Smooth muscle cell (in vitro differentiated cells): ENCODE data around the gene NPFF. TPM values are rescaled to one million over a fixed set of nuclear protein-coding genes. Genes with fewer than 3 reads are reported as not detected.

Source experiments
- DNase-seq: peaks from one replicate; lab custom pipeline; 2025; ENCODE audit not compliant: unreplicated experiment; lab: John Stamatoyannopoulos, UW
- H2AFZ ChIP-seq: fragments of 200-600 bp; sonication (generic); 2 replicates; pipeline ENCODE4 v1.6.0; 2016; ENCODE audit warnings: antibody characterized with exemption, low read depth, mild to moderate bottlenecking
- H3F3A ChIP-seq: fragments of 200-600 bp; sonication (generic); 2 replicates; pipeline ENCODE4 v1.6.0; 2017; ENCODE audit warnings: antibody characterized with exemption, low read depth
- H3K27ac ChIP-seq: fragments of 200-600 bp; sonication (generic); 2 replicates; pipeline ENCODE4 v1.5.1; 2016; ENCODE audit warnings: low read depth, mild to moderate bottlenecking
- H3K27me3 ChIP-seq: fragments of 200-600 bp; sonication (generic); 2 replicates; pipeline ENCODE4 v1.6.1; 2016; ENCODE audit warnings: low read depth, mild to moderate bottlenecking
- H3K36me3 ChIP-seq: fragments of 200-600 bp; sonication (generic); 2 replicates; pipeline ENCODE4 v1.5.1; 2016; ENCODE audit warnings: low read depth
- H3K4me1 ChIP-seq: fragments of 200-600 bp; sonication (generic); 2 replicates; pipeline ENCODE4 v1.5.1; 2016; ENCODE audit warnings: low read depth
- H3K4me2 ChIP-seq: fragments of 200-600 bp; sonication (generic); 2 replicates; pipeline ENCODE4 v1.6.0; 2016; ENCODE audit warnings: mild to moderate bottlenecking
- H3K4me3 ChIP-seq: fragments of 200-600 bp; sonication (generic); 2 replicates; pipeline ENCODE4 v1.5.1; 2016; ENCODE audit warnings: mild to moderate bottlenecking
- H3K79me2 ChIP-seq: fragments of 200-600 bp; sonication (generic); 2 replicates; pipeline ENCODE4 v1.6.0; 2016; ENCODE audit warnings: low read depth, mild to moderate bottlenecking
- H3K9ac ChIP-seq: fragments of 200-600 bp; sonication (generic); 2 replicates; pipeline ENCODE4 v1.6.0; 2016; ENCODE audit warnings: low read depth
- H3K9me3 ChIP-seq: fragments of 200-600 bp; sonication (generic); replicated peaks from 2 replicates; pipeline ENCODE4 v1.5.1; 2016; ENCODE audit warnings: low read depth
- H4K20me1 ChIP-seq: fragments of 200-600 bp; sonication (generic); 2 replicates; pipeline ENCODE4 v1.6.0; 2016; ENCODE audit warnings: low read depth
- CTCF ChIP-seq: fragments of 200-600 bp; sonication (generic); IDR thresholded peaks from 2 replicates; pipeline ENCODE4 v1.5.1; 2017; ENCODE audit warnings: borderline replicate concordance, mild to moderate bottlenecking, antibody characterized with exemption; ENCODE audit not compliant: insufficient read depth, poor library complexity, severe bottlenecking
- WGBS: methylation state at CpG from one replicate; pipeline ENCODE4 v1.1.7; 2016; ENCODE audit warnings: low lambda C conversion rate; 5-methylcytosine and 5-hydroxymethylcytosine counted together
- polyA plus RNA-seq: library from polyadenylated mRNA; unstranded; fragments of >200 nt; fragmentation: Nextera tagmentation; extraction: Ambion mirVana; gene quantifications from 2 replicates; pipeline ENCODE4 v1.2.1, GENCODE V29; 2016
- total RNA-seq: library from RNA; depleted of rRNA; stranded (reverse); fragments of >200 nt; gene quantifications from 2 replicates; pipeline ENCODE4 v1.2.3, GENCODE V29; 2014

The NPFF gene
- total and polyA plus RNA-seq, 2 experiments from 2014 or later: 0.38 TPM; not detected in 1

- peaks cover 7% of the 10 kb centered on the region for H3F3A ChIP-seq
- H2AFZ ChIP-seq: peak within 1 kb of the TSS; percentile 28
- peak within 1 kb of the TSS; percentile 93 for H3K4me2 ChIP-seq
- no peak for TF ChIP-seq CTCF
- WGBS: 2% methylated on average over 73 of the region's 74 CpGs
- peak within 1 kb of the TSS; percentile 89 for H3K9ac ChIP-seq
- H3K4me3 ChIP-seq: peak within 1 kb of the TSS; percentile 57
- H3K9me3 ChIP-seq: no peaks in the 10 kb centered on the region
- H3K27ac ChIP-seq: peak within 1 kb of the TSS; percentile 98
- no peaks in the 10 kb centered on the region for H3K36me3 ChIP-seq
- peaks cover 33% of the 10 kb centered on the region for H3K4me1 ChIP-seq
- no peaks in the 10 kb centered on the region for H4K20me1 ChIP-seq
- peaks cover 18% of the 10 kb centered on the region for H3K79me2 ChIP-seq
- peak; percentile 91 for DNase-seq
- no peaks in the 10 kb centered on the region for H3K27me3 ChIP-seq
Observed at GRCh38 chr12:53500776-53501614, 6.3 kb downstream of the NPFF start, which contains the start of gene TARBP2. Gene TARBP2, plus strand, starts transcription at chr12:53501283. Its CDS starts 126 bp downstream, at chr12:53501409.

GRCh38 chr12:53500142-53500775 lies 7.0 kb downstream of the NPFF start:
- Histone ChIP-seq H3K79me2 (peaks cover 22% of the 10 kb centered on the region), H2AFZ (peak overlapping the region; percentile 53), H3K36me3 (no peaks in the 10 kb centered on the region), H3K4me1 (peaks cover 33% of the 10 kb centered on the region), H3K27ac (peak overlapping the region; percentile 98), H3K4me3 (peak overlapping the region; percentile 57), H3K27me3 (no peaks in the 10 kb centered on the region), H4K20me1 (no peaks in the 10 kb centered on the region), H3K4me2 (peak overlapping the region; percentile 93), H3K9me3 (no peaks in the 10 kb centered on the region), H3K9ac (peak overlapping the region; percentile 89), H3F3A (peaks cover 7% of the 10 kb centered on the region)
- DNase-seq: peak; percentile 61
- 5% methylated on average over 17 of the region's 17 CpGs for whole genome bisulfite sequencing
- no peak for TF ChIP-seq CTCF

- H3K36me3 ChIP-seq: no peaks in the 10 kb centered on the region
- peak within 1 kb of the TSS; percentile 98 for H3K27ac ChIP-seq
- peak within 1 kb of the TSS; percentile 53 for H2AFZ ChIP-seq
- peaks cover 25% of the 10 kb centered on the region for H3K79me2 ChIP-seq
- no peak for TF ChIP-seq CTCF
- peak; percentile 36 for DNase-seq
- peak within 1 kb of the TSS; percentile 57 for H3K4me3 ChIP-seq
- H3K4me1 ChIP-seq: peaks cover 33% of the 10 kb centered on the region
- H3K9me3 ChIP-seq: no peaks in the 10 kb centered on the region
- WGBS: 2% methylated on average over 14 of the region's 51 CpGs
- peak within 1 kb of the TSS; percentile 93 for H3K4me2 ChIP-seq
- peak within 1 kb of the TSS; percentile 89 for H3K9ac ChIP-seq
- peaks cover 7% of the 10 kb centered on the region for H3F3A ChIP-seq
- no peaks in the 10 kb centered on the region for H4K20me1 ChIP-seq
- H3K27me3 ChIP-seq: no peaks in the 10 kb centered on the region
Observed at GRCh38 chr12:53499266-53500141, 7.8 kb downstream of the NPFF start, which contains the start of gene MAP3K12. Gene MAP3K12, minus strand, starts transcription at chr12:53499458. Its CDS starts 12,067 bp downstream, at chr12:53487391.
